Thoracic aorta (tissue), 2 donors: Measurements from ENCODE around the gene ENOX1. TPM values are rescaled to one million over a fixed set of nuclear protein-coding genes. Genes with fewer than 3 reads are reported as not detected.

Source experiments
- ATAC-seq: fragments of 150-250 bp; one replicate; pipeline ENCODE4 v1.8.0; 2017; ENCODE audit warnings: low read depth; ENCODE audit not compliant: insufficient number of reproducible peaks, low FRiP score
- DNase-seq: peaks from one replicate; pipeline ENCODE4 v3.0.0-alpha.2; 2020; ENCODE audit warnings: low spot score
- H3K27ac ChIP-seq, 2 donors: fragments of 200-600 bp; sonication (generic); 1 replicate in 1 of 2; 2 replicates in 1 of 2; pipeline ENCODE4 v1.5.1; 2016; ENCODE audit warnings: mild to moderate bottlenecking in 2 of 2, moderate library complexity in 2 of 2
- H3K27me3 ChIP-seq: fragments of 200-600 bp; sonication (generic); replicated peaks from 2 replicates; pipeline ENCODE4 v1.6.0; 2016; ENCODE audit warnings: mild to moderate bottlenecking; ENCODE audit not compliant: insufficient read depth
- H3K36me3 ChIP-seq: fragments of 200-600 bp; sonication (generic); one replicate; pipeline ENCODE4 v1.5.1; 2016
- H3K4me1 ChIP-seq, 2 donors: fragments of 200-600 bp; sonication (generic); 1 replicate in 1 of 2; 2 replicates in 1 of 2; pipeline versions ENCODE4 v1.5.1 to v1.6.0; 2016; ENCODE audit warnings: low read depth in 2 of 2, mild to moderate bottlenecking in 1 of 2; ENCODE audit not compliant: control insufficient read depth in 1 of 2
- H3K4me3 ChIP-seq: fragments of 200-600 bp; sonication (generic); 2 replicates; pipeline ENCODE4 v1.5.1; 2016; ENCODE audit warnings: mild to moderate bottlenecking
- H3K9me3 ChIP-seq: fragments of 200-600 bp; sonication (generic); 2 replicates; pipeline ENCODE4 v1.5.1; 2016
- total RNA-seq, 2 donors: library from RNA; depleted of rRNA; stranded (reverse); fragments of >200 nt; gene quantifications; one replicate each; pipeline versions ENCODE4 v1.1.0 to v1.2.3, GENCODE V29; 2016
- TF ChIP-seq, protein P1 (sequence below): fragments of 200-600 bp; sonication (generic); IDR thresholded peaks from one replicate; pipeline ENCODE4 v1.5.1; 2019; ENCODE audit warnings: antibody characterized with exemption

The ENOX1 gene
- total RNA-seq, 2 donors from 2014 or later: 0.41 to 2.3 TPM

DNA sequence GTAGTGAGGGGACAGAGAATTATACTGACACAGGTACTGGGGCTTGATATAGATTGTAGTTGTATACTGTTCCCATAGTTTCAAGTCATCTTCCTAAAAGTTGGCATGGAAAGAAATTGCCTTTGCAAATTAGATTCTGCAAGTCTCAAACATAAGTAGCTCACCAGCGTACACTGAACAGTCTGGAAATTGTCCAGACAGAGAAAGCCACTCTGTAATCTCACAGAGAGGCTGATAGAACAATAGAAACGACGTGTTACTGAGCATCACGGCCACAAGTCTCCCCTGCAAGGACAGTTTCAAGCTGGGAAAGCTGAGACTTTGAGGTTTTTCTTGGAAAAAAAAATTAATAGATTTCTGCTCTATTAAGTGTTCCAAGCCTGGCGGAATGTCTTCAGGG, 534.8 kb downstream of the ENOX1 start:
- DNase-seq: no peak
- TF ChIP-seq, protein P1, sequence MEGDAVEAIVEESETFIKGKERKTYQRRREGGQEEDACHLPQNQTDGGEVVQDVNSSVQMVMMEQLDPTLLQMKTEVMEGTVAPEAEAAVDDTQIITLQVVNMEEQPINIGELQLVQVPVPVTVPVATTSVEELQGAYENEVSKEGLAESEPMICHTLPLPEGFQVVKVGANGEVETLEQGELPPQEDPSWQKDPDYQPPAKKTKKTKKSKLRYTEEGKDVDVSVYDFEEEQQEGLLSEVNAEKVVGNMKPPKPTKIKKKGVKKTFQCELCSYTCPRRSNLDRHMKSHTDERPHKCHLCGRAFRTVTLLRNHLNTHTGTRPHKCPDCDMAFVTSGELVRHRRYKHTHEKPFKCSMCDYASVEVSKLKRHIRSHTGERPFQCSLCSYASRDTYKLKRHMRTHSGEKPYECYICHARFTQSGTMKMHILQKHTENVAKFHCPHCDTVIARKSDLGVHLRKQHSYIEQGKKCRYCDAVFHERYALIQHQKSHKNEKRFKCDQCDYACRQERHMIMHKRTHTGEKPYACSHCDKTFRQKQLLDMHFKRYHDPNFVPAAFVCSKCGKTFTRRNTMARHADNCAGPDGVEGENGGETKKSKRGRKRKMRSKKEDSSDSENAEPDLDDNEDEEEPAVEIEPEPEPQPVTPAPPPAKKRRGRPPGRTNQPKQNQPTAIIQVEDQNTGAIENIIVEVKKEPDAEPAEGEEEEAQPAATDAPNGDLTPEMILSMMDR: no peak
- ATAC-seq: no peak

DNA sequence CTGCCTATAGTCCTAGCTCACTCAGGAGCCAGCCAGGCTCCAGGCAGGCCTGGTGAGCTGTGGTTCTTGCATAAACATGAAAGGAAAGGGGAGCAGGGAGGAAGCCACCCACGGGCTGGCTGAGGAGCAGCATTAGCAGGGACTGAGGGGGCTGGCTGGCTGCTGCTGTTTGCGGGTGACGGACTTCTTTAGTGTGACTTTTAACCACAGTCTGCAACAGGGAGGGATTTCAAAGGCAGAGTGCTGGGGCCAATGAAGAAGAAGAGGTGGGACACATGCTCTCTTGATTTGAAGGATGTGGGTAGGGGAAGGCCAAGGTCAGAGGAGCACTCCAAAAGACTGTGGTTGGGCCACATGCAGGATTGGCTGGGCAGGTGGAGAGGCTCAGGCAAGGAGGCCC, 540.4 kb downstream of the ENOX1 start:
- TF ChIP-seq, protein P1: no peak
- DNase-seq (no peak), ATAC-seq (no peak)
- Histone ChIP-seq H3K9me3 (no peaks in the 10 kb centered on the region), H3K36me3 (no peaks in the 10 kb centered on the region), H3K4me3 (no peak overlapping the region), H3K27me3 (no peaks in the 10 kb centered on the region), H3K4me1 (no peaks in the 10 kb centered on the region), H3K27ac (no peak overlapping the region)

More for the DNA sequence above, 534.8 kb downstream of the ENOX1 start:
- no peak overlapping the region for H3K27ac ChIP-seq
- no peaks in the 10 kb centered on the region for H3K36me3 ChIP-seq
- no peak overlapping the region for H3K4me3 ChIP-seq
- no peaks in the 10 kb centered on the region for H3K9me3 ChIP-seq
- H3K4me1 ChIP-seq: no peaks in the 10 kb centered on the region
- H3K27me3 ChIP-seq: no peaks in the 10 kb centered on the region

DNA sequence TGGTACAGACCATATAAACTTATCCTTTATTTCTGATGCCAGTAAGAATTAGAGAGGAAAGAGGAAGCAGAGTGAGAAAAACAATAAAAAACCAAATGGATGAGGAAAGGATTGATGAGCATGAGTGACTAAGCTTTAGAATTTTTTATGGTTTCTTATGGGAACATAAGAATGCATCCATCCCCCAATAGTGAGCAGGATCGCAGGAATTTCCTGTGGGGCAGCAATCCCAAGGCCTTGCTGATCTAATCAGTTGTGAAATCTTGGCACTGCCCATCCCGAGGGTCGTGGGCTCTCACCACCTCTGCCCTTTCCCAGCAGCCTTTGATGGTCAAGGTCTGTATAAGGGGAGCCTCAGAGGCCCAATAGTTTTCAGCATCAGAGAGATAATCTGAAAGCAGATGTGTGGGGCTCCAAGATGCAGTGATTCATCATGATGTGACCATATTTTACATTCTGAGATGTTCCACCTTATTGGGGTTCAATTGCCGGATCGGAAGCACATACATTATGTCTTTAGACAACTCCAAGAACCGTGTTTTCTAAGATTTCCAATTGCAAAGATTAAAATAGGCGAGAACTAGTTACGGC, 541.3 kb downstream of the ENOX1 start:
- ATAC-seq: no peak
- TF ChIP-seq, protein P1: no peak

DNA sequence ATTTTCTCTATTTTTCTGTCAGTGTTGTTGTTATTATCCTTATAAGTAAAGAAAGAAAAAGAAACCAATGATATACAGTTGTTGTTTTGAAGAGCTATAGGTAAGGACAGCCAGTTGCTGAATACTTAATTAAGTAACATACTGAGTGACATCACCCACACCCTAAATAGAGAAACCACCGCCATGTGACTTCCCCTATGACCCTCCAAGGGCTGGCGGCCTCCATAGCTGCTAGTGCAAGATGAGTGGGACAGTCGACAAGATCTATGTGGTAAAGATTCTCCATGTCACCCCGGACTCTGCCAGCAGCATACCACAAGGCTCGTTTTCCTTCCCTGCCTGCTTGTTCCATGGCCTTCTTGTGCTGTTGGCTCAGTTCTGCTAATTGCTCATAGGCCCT, 542.3 kb downstream of the ENOX1 start:
- H3K4me3 ChIP-seq: no peak overlapping the region
- H3K27ac ChIP-seq: no peak overlapping the region
- no peaks in the 10 kb centered on the region for H3K9me3 ChIP-seq
- H3K27me3 ChIP-seq: no peaks in the 10 kb centered on the region
- DNase-seq (no peak), ATAC-seq (no peak)
- H3K36me3 ChIP-seq: no peaks in the 10 kb centered on the region
- H3K4me1 ChIP-seq: no peaks in the 10 kb centered on the region
- TF ChIP-seq, protein P1: no peak

More for the DNA sequence above, 541.3 kb downstream of the ENOX1 start:
- no peak for DNase-seq
- no peak overlapping the region for H3K4me3 ChIP-seq
- no peaks in the 10 kb centered on the region for H3K4me1 ChIP-seq
- no peaks in the 10 kb centered on the region for H3K9me3 ChIP-seq
- H3K36me3 ChIP-seq: no peaks in the 10 kb centered on the region
- H3K27ac ChIP-seq: no peak overlapping the region
- no peaks in the 10 kb centered on the region for H3K27me3 ChIP-seq

DNA sequence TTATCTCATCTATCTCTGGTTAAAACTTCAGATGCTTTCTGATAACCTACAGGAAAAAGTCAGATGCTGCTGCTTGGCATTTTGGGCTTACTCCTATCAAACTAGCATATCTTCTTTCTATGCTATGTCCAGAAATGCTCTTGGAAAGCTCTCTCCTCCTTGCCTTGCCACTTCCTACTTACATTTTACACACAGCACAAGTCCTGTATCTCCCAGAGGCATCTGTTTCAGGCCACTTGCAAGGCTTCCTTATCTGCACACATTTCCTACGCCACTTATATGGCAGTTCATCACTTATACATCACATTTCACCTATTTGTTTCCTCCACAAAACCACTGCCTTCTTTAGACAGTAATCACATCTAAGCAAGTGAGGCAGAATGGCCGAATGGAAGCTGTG, 543.1 kb downstream of the ENOX1 start:
- Histone ChIP-seq H3K4me1 (no peaks in the 10 kb centered on the region), H3K27ac (no peak overlapping the region), H3K36me3 (no peaks in the 10 kb centered on the region), H3K4me3 (no peak overlapping the region), H3K9me3 (no peaks in the 10 kb centered on the region), H3K27me3 (no peaks in the 10 kb centered on the region)
- TF ChIP-seq, protein P1: no peak
- ATAC-seq: no peak
- DNase-seq: no peak
